NOMO-1 treated with DMSO at 0.1 percent for 48 hours (cell line): ENCODE data around the gene HES1.
"Not testable (repeated sequence)": the region's sequence is repeated elsewhere in the genome, so short reads cannot be mapped to it uniquely, and the experiment has no call there.

Experiments
- DNase-seq: peaks from one replicate; lab custom pipeline; 2025; ENCODE audit not compliant: unreplicated experiment; lab: John Stamatoyannopoulos, UW

HES1 gene

GRCh38 chr3:194139814-194140391, 4.0 kb downstream of the HES1 start:
- DNase-seq = no peak

DNA sequence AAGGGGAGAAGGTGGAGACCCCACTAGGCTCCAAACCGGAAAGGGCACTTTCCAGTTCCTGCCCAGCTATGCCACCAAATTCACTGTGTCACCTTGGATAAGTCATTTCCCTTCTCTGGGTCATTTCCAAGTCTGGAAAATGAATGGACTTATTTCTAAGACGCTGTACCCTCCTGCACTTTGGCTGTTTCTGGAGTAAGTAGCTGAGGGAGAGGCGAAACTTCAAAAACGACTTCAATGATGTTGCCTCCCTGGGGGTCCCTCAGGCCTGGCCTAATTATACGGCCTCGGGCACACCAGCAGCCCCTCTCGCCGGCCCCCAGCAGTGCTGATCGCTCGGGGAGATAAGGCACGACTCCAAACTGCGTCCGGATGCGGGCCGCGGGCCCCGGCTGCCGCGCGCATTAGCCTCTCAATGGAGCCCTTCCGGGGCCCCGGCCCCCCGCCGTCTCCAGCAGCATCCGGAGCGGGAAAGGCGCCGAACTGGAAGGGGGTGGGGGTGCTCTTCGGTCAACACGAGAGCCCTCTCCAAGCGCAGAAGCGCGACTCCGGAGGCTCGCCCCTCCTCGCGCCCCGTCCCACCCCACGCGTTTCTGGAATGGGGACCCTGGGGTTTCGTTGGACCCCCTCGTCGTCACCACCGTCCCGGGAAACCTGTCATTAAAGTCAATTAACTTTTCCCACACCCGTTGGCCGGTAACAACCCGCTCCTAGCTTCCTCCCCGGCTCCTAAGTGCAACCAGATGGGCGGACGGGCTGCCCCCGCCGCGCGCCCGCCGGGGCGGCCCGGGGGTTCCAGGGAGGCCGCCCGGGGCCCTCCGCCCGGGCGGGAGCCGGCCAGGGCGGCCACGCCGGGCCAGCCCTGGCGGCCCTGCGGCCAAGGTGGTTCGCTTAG, 4.8 kb downstream of the HES1 start:
- no peak for DNase-seq

GRCh38 chr3:194141415-194142155, 5.6 kb downstream of the HES1 start:
- DNase-seq = peak; percentile 62

- no peak for DNase-seq
Observed at GRCh38 chr3:194142156-194142910, 6.4 kb downstream of the HES1 start.

GRCh38 chr3:194145702-194146101, 9.8 kb downstream of the HES1 start:
- no peak for DNase-seq

DNA sequence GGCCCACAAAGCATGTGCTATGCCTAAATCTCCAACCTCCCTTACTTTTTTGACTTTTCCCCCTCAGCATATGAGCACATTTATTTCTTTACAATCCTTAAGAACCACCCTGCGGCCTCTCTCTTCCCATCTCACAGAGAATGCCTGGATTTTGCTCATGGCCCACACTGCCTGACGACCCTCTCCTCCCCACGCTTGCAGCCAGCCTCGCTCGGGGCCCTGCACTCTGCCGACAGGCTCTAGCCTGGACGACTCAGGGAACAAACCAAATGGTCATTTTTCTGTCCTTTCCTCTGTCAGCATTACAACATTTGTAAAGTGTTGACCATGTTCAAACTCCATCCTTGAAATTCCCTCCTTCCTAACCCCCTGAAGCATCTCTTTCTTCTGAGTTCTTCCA, 11.7 kb downstream of the HES1 start:
- no peak for DNase-seq

GRCh38 chr3:194148383-194148782, 12.4 kb downstream of the HES1 start:
- no peak for DNase-seq

GRCh38 chr3:194150252-194150934, 14.4 kb downstream of the HES1 start:
- no peak for DNase-seq

DNA sequence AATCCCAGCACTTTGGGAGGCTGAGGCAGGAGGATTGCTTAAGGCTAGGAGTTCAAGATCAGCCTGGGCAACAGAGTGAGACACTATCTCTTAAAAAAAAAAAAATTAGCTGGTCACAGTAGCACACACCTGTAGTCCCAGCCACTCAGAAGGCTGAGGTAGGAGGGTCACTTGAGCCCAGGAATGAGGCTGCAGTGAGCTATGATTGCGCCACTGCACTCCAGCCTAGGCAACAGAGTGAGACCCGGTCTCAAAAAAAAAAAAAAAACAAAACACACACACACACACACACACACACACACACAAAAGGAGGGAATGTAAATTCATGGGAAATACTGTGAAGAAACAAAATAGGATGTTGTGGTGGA, 15.0 kb downstream of the HES1 start:
- not testable (repeated sequence) for DNase-seq

DNA sequence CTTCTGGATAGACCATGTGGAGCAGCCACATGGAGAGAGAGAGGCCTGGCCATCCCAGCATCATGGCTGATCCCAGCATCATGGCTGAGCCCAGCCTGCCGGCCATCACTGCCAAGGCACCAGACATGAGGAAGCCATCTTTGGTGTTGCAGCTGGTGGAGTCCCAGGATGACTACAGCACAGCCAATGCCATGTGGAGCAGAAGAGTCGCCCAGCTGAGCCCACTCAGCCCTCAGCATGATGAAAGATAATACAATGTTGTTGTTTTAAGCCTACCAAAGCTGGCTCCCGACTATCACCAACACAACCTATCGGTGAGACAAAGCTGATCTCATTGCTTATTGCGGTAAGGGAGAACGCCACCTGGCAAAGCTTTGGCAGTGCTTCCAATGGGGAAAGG, 18.4 kb downstream of the HES1 start:
- DNase-seq = no peak

DNA sequence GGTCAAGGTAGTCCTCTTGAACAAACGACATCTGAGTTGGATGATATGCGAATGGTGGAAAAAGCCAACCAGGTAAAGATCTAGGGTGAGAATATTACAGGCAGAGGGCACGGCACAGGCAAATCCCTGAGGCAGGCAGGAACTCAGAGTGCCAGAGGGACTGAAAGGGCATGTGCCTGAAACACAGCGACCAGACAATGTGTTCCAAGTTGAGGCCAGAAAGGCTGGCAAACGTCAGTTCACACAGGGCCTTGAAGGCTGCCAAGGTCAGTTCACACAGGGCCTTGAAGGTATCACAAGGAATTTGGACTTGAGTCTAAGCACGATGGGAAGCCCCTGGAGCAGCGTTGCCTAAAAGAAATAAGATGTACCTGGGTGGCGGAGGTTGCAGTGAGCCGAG, 20.1 kb downstream of the HES1 start:
- no peak for DNase-seq

DNA sequence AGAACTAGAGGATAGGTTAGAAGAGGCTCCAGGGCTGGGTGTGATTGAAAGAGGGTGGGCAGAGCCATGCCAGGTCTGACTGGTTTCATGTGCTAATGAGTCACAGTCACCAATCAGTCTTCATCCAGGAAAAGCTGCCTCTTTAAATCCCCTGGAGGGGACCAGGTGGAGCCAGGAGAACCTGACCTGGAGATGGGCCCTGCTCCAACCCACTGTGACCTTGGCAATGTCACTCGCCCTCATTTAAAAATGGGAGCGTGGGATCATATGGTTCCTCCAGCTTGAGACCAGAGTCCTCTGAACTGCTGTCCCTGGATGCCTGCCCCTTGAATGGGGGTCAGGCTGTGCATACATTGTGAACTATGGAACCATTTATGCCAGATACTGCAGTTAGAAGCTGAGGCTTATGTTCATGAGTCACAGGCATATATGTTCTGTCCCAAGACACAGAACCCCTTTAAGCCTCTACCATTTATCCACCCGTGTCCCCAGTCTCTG, 23.0 kb downstream of the HES1 start:
- DNase-seq = no peak

GRCh38 chr3:194160158-194160557, 24.2 kb downstream of the HES1 start:
- no peak for DNase-seq

DNA sequence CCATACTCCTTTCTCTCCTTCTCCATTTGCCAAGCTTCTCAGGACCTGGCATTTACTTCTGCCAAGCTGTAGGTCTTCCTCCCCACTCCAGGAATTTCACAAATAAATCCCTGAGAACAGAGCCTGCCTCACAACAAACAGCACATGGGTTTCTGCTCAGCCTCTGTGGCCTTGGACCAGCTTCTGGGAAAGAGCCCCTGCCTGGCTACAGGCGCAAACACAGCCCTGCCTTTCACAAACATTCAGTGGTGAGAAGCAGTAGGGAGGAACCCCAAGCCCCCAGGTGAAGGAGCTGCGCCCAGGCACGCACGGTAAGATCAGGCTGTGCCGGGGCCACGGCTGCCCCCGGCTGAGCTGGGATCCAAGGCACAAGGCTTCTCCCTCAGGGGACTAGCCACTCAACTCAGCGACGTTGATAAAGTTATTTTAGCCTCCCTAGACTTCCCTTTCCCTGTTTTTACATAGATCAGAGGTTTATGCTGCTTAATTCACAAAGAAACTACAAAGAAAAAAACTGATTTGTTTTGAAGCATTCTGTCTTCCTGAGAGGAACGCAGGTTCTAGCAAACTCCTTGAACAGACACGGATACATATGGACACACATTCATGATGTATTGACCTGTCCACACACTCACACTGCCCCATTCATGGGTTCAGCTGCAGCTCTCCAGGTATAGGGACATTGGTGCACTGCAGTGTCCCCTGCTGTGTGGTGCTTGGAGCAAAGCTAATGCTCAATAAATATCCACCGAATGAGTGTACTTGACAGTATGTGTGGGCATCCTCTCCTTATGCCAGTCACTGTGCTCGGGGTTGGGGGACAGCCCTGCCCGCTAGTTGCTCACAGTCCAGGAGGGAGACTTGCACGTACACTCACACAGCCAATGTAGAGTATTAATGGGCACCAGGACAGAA, 25.4 kb downstream of the HES1 start:
- DNase-seq = no peak

GRCh38 chr3:194162070-194162678, 26.2 kb downstream of the HES1 start:
- no peak for DNase-seq

DNA sequence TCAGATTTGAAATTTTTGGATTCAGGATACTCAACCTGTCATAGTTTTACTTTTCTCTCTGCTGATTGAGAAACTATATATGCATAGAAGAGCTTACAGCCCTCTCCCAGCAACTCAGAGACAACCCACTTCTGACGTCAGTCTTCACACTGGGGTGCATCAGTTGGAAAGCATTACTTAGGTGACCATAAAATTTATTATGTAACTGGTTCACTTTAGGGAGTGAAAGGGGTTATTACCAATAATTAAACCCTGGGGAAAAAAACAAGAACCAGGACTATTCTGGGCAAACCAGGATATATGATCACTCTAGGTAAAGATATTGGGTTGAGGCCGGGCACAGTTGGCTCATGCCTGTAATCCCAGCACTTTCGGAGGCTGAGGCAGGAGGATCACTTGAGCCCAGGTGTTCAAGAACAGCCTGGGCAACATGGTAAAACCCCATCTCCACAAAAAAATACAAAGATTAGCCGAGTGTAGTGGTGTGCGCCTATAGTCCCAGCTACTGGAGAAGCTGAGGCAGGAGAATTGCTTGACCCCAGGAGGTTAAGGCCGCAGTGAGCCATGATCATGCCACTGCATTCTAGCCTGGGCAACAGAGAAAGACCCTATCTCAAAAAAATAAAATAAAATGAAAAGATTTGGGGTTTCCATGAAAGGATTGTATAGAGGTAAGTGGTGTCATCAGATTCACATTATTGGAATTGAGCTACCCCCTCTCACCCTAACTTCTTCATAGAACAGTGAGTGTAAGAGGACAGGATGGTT, 27.1 kb downstream of the HES1 start:
- DNase-seq = no peak

- no peak for DNase-seq
Observed at GRCh38 chr3:194163697-194164096, 27.7 kb downstream of the HES1 start.

GRCh38 chr3:194164861-194165260, 28.9 kb downstream of the HES1 start:
- DNase-seq = no peak
